HG03159 (cell line): ENCODE data around the gene BHLHE41.
A peak's percentile ranks its signal among the peaks of the same experiment; 100 is the strongest.

Experiments
- ATAC-seq: cut with Tn5 transposase; IDR thresholded peaks from one replicate; pipeline ENCODE4 v1.9.1; 2021; ENCODE audit warnings: mild to moderate bottlenecking, moderate library complexity; ENCODE audit not compliant: unreplicated experiment

The BHLHE41 gene

DNA sequence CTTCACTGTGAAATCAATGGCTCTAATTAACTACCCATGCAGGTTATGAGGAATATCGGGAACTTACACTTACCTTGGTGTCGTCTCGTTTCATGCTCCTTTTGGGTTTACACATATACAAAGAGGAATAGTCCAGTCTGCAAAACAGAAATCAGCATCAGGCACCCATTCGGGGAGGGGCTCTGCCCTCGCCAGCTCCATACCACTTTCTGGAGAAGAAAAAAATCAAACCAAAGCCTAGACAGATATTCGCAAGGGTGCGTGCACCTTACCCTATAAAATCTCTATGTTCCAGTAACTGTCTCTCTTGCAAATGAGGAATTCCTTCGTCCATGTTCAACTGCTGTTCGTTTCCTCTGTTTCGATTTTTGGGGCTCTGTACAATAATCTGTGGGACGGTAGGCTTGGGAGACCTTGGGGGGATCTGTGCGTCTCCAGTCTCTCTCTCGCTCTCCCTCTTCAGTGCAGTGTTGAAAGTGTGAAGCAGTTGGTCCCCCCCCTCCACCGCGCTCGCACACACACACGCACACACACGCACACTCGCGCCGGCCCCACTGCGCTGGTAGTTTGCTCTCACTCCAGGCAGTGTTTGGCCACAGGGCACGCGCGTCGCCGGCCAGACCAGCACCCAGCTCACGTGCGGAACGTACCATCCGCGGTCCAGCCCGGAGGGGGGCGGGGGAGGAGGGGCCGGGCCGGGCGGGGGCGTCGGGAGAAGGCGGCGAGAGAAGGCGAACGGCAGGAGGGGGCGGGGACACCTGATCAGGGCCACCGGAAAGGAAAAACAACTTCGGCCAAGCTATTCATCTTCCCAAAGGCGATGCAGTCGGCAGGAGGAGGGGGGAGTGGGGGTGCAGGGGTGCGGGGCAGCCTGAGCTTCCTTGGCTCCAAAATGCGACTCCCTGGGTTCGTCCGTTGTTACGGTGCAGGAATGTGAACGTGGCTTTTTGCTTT, at the start of gene BHLHE41:
BHLHE41 (minus strand) TSS at position 592 of the 954 bp plus-strand sequence; CDS start at position 334, 258 bp downstream.
- ATAC-seq, result no peak

DNA sequence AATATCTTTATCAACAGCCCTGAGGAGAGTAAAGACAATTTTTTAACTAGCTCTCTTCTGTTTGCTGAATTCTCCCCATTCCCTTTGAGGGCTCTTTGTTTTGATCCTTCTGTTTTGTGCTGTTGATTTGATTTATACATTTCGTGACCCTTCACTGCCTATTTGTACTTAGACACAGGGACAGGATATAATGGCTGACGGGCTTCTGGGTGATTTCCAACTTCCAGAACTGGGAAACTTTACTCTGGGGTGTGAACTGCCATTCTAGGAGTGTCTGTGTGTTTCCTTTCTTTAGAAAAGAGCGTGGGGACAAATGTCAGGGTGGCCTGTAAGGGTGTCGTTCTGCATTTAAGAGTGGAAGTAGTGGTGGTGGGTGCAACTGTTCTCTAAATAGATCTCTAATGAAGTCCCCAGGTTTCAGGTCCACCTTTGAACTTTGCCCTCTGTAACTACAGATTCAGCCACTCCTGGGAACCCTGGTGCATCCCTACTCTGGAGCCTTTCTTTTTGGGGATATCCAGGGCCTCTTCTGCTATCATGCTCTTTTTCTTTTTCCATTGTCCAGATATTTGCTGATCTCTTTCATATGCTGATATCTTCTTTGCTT, 48.2 kb upstream of the BHLHE41 start:
- ATAC-seq, result no peak

DNA sequence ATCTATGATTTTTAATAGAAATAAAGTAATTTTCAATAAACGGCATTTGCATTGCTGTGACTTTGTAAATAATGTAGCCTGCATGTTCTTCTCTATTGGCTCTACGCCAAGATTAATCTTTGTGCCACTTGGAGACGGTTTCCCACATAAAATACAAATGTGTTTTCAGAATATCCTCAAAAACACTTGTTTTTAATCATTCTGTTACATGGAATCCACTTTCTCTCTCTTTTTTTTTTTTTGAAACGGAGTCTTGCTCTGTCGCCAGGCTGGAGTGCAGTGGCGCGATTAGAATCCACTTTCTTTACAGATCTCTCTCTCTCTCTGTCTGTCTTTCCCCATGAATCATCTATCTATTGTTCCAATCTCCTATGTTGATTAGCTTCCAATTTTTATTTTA, 47.7 kb upstream of the BHLHE41 start:
- ATAC-seq, result no peak

DNA sequence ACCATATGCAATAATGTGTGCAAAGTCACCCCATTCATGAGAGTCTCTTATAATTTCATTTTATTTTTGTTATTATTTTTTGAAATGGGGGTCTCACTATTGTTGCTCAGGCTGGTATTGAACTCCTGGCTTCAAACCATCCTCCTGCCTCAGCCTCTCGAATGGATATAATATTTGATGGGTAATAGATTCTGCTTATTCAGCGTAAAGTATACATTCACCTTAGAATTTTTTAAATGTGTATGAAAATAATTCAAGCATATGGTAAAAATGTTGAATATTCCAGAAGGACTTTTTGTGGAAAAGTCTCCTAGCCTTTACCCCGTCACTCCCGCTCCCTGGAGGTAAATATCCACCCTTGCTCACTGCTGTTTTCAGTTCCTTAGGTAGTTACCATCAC, 47.2 kb upstream of the BHLHE41 start:
- no peak for ATAC-seq

DNA sequence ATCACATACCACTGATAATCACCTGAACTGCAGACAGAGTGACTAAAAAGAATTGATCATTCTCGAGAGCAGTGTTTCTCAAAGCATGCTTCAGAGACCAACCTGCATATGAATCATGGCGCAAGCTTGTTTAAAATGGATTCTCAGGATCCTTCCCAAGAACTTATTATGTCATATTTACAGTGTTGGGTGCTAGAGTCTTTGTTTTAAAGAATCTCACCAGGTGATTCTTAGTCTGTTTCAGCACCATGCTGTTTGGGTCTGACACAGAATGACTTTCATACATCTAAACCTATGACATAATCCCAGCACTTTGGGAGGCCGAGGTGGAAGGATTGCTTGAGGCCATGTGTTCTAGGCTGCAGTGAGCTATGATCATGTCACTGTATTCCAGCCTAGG, 39.3 kb upstream of the BHLHE41 start:
- ATAC-seq, result no peak

DNA sequence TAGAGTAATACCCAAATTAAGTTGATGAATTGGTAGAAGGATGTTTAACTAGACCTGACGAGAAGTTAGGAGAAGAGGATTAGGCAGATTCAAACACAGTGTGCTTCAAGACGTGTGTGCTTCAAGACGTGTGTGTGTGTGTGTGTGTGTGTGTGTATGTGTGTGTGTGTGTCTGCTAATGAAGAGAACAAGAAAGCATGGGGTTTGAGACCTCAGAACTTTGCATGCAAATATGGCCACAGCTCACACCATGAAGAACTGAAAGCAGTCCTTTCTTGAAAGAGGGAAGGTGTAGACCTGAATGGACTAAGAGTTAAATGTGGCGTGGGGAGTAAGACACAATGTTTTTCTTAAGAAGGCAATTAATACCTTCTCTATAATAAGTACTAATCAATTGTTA, 38.1 kb upstream of the BHLHE41 start:
- peak; percentile 81 for ATAC-seq

DNA sequence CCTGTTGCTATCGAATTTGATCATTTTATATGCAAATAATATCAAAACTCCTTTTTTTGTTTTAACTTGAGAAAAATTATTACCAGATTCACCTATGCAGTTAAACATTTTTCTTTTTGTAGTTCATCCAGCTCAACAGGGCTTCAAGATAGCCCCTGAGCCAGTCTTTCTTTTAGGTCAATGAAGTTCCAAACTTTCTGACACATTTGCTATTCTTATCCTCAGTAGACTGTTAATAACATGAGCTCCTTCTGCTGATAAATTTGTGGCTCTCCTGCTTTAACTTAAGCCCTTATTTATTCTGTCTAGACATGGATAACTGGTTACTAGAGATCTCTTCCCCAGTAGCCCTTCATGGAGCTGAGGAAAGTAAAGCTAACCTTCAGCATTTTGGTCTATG, 37.3 kb upstream of the BHLHE41 start:
- ATAC-seq, result no peak

DNA sequence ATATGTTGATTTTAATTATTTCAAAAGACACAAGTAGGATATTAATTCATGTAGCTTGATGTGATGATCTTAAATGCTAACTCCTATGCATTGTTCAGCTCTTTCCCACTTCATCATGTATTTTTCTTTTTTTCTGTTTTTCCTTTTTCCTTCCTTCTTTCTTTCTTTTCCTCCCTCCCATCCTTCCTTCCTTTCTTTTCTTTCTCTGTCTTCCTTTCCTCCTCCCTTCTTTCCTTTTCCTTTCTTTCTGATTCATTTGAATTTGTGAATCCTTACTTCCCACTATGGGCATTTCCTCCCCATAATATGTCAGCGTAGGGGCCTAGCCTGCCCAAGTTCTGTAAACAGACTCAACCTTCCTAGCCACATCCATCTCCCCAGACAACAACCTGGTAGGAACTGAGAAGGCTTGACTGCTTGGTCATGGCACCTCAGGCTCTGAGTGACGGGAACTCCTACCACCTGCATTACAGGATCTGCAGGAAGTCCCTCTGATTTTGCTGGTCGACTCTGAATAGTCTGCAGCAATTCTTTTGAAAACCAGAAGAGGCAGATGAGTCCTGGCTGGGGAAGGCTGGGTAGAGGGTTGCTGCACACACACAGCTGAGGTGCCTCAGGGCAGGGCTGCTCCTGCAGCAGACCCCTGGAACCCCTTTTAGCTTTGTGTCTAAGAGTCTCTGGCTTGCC, 33.4 kb upstream of the BHLHE41 start:
- no peak for ATAC-seq

DNA sequence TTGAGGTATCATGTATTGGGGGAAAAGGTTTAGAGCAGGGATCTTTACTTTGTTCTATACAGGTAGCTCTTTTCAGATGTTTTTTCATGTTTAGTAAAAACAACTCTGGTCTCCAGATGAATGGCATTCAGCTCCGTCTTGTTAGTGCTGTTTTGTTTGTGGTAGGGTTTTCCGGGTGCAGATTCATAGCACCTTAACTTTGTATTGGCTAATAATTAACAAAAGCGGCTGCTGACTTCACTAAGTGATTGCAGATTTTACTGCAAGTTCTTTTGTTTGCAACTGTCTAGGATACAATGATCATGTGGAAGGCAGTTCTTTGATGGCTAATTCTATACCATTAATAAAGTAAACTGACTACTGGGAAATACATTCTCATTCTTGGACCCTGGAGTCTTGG, 32.2 kb upstream of the BHLHE41 start:
- ATAC-seq, result peak; percentile 32

DNA sequence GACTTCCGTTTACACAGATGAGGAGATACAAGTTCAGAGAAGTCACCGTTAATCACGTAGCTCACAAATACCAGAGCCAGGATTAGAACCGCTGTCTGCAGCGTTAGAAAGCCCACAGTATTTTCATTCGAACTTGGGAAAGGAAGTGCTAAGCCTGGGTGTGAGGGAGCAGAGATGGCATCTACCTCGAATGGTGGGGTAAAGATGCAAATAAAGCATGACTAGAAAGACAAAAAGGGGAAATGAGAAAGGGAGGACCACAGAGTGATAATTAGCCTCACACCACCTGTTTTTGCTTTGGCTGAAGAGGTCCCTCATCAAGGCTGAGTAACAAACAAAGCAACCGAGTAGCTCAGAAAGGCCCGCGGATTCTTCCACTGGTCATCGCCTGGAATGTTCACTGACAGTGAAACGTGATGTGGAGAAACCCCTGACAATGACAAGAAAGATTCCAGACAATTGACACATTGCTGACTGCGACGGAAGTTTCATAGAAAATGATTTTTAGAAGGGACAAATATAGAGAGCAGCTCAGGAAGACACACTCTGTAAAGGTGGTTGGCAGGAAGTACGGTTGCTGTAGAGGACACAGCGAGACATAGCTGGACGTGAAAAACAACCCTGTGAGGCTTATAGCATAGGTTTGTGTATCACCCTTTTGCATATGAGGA, 31.5 kb upstream of the BHLHE41 start:
- peak; percentile 84 for ATAC-seq

DNA sequence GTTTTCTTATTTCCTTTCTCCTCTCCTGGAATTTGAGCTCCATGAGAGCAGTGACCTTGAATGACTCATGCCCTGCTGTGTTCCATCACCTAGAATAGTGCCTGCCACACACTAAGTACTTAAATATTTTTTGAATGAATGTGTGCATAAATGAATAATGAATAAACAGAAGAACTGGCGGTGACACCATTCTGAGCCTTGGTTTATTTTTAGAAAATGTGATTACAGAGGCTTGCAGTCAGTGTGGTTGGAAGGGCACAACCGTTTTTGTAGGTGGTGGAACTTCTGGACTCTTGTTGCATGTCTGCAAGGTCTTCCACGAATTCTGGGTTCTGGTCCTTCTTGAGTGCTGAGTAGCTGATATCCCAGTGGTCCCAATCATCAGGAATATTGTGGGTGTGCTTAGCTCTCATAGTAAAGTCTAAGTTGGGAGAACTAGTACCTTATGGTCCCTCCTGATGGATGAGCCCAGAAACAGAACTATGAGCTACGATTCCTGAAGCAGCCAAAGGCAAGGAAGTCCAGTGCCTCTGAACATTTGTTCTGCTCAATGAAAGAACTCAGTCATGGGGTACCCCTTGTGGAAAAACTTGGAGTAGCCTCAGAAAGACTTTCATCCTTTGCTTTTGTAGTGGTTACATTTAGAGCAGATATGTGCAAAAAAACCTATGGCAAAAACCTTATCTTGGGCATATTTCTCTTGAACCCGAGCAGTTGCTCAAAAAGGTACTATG, 28.8 kb upstream of the BHLHE41 start:
- no peak for ATAC-seq

DNA sequence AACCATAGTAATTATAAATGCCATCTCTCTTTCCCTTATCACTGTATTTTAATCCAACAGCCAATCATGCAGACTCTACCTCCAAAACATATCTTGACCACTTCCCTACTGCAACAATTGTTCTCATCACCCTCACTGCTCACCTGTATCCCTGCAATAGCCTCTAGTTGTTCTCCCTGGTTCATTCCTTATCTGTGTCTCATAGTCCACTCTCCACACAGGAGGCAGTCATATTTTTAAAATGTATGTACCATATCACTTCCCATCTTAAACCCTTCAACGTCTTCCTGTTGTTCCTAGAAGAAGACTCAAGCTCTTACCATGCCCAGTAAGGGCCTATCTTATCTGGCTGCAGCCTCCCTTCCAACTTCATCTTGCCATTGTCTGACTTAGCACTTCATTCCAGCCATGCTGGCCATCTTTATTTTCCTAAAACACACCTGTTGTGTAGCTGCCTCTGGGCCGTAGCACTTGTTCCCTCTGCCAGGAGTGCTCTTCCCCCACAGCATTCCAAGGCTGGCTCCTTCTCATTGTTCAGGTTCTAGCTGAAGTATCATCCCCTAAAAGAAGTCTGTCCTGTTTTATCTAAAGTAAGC, 27.8 kb upstream of the BHLHE41 start:
- ATAC-seq, result no peak

DNA sequence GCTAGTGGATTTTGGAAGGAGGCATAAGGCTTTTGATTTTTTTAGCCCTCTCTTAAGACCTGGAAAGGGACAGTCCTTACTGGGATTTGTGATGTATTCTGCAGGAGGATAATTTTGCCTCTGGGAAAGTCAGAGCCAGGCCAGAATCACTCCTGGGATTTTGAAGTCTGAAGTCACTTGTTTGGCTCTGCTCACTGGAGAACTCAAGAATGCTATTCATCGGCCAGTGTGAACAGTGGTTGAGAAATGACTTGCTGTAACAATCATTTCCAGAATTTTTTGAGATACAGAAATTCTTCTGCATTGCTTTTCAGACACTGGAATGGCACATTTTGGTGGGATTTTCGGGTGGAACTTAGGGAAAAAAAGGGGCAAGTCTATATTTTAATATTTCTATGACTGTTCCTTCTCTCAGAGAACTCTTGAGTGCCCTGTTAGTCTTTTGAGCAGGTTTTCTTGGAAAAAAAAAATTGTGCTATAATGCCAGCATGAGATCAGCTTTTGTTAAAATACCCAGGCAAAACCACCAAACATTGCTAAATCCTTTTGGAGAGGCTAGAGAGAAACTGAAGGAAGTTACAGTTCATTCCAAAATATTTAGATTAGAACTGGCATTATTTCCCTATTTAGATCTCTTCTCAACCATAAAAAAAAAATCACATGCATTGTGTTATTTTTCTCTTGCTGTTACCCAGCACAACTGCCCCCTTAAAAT, 26.1 kb upstream of the BHLHE41 start:
- no peak for ATAC-seq

DNA sequence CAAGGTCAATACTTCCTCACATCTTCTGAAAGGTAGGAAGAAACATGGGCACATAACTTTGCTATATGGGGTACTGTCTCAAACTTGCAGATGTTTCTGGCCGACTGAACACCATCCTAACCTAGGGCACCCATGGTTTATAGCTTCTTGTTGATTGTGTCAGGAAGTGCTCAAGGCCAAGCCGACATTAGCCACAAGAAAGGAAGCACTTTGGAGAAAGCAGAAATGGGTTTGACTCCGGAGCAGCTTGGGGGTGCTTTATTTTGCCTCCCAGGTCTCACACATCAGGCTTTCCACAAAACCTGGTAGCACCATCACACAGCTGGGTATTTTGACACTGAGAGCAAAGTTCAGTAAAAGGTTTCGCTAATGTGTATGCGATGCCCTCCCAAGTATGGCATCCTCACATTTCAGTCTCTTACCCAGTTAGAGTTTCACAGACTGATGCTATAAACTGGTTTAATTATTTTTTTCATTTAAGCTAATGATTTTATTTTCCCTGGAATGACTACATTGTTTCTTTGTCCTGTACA, 25.2 kb upstream of the BHLHE41 start:
- no peak for ATAC-seq

DNA sequence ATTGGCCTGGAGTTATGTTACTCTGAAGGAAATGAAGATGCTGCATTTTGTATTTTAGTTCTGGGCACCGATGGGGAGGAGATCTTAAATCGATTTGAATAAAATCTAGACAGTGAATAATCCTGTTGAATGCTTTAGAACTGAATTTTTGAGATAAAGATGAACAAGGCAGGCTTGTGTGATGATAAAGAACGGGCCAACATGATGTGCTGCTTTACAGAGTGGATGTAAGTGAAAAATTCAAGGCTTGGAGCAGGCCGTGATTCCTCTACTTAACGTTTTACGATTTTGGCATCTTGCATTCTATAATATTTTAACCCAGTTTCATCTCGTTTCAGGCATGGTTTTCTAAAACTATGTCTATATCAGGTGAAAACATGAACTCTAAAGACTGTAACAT, 23.5 kb upstream of the BHLHE41 start:
- ATAC-seq, result no peak

DNA sequence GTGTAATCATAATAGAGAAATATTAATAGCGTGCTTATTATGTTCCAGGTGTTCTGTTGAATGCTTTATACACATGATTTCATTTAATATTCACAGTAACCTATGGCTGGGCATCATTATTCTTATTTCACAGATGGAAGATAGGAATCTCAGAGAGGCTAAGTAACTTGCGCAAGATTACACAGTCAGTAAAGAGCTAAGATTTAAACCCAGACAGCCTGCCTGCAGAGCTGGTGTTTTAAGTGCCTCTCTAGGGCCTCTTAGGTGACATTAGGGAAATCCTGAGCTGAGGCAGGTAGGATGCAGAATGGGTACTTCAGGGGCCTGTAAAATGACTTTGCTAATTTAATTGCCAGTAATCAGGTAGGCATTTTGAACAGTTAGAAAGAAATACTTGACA, 18.5 kb upstream of the BHLHE41 start:
- ATAC-seq, result no peak

DNA sequence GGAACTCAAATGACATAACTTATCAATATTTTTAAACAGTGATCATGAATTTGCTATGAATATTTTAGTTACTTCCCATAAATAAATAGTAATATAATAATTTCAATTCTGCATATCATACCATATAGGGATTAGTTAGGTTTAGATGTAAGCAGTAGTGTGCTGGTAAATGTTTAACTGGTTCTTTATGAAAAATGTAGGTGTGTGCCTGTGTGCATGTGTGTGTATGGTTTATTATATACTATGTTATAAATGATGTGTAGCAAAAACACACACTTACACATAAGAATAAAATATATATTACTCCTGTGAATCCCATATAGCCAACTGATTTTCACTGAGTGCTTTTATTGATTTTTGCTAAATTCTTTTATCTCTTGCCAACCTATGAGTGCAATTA, 14.0 kb upstream of the BHLHE41 start:
- ATAC-seq, result no peak

DNA sequence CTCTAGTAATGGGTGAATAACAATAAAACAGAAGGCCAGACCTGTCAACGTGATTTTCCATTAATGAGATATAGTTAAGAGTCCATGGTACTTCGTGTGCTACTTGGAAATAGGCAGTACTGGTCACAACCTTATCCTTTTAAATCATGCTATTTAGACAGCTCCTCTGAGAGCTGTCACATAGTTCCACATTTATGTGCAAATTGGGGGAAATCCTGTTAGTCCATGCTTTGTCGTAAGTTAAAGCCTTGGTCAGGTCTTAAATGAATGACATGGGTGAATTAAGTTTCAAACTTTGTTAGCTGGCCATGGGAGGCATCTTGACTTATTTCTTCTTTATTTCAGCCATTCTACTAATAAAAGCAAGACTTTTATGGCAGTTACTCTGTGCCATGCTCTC, 11.9 kb upstream of the BHLHE41 start:
- no peak for ATAC-seq

DNA sequence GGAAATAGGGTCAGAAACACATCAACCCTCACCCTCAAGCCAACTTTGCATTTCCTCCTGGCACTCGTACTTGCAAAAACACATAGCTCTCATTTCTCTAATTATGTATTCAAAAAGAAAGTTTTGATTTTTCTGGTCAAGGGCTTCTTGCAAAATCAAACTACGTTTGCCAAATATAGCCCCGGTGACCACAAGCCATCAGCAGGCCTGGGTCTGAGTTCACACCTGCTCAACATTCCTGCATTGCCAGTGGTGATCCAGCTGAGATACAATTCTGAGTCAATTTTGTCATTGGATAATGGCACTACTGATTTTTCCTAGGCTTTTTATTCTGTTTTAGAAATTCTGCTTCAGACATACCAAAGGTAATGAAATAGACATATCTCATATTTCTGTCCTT, 10.7 kb upstream of the BHLHE41 start:
- ATAC-seq, result no peak
